Activated T-cell treated with anti-CD3 and anti-CD28 coated beads for 1 hour (primary cell): ENCODE results near the gene ABCC3.

Experiments used
- DNase-seq: peaks from one replicate; pipeline ENCODE4 v3.0.0-alpha.2; 2020; ENCODE audit warnings: low read depth

Gene ABCC3

DNA sequence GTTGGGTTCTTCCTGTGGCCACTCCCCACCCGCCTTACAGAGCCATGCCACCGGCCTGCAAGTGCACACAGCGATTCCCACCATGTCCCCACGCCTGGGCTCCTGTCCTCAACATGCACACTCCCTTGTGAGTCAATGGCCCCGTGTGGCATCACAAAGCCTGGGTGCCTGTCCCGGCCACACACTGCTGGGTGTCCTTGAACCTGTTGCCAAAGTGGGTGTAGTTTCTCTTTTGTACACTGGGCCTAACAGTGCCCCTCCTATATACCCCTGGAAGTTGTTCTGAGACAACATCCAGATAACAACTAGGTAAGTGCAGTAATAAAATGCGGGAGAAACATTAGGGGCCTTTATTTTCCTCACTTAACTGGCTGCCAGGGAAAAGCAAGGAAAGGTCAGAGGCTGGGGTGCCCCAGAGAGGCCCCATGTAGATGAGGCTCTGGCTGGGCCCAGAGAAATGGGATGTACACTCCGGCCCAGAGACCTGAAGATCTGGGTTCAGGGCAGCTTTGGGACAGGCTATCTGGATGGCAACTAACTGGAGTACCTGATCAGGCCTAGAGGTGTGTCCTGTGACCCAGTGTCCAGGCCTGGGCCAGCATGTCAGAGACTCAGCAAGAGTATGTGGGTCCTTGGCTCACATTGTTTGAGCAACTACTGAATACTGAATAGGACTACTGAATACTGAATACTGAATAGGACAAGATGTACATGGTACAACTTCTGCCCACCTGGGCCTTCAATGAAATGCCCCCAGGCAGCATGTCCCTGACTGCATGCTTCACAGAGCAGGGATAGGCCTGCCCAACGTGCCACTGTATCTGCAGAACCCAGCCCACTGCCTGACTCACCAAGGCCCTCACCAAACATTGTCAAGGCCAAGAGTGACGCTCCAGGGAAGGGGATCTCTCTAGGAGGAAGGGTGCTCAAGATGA lies 8.3 kb downstream of the ABCC3 start:
- DNase-seq, result no peak

DNA sequence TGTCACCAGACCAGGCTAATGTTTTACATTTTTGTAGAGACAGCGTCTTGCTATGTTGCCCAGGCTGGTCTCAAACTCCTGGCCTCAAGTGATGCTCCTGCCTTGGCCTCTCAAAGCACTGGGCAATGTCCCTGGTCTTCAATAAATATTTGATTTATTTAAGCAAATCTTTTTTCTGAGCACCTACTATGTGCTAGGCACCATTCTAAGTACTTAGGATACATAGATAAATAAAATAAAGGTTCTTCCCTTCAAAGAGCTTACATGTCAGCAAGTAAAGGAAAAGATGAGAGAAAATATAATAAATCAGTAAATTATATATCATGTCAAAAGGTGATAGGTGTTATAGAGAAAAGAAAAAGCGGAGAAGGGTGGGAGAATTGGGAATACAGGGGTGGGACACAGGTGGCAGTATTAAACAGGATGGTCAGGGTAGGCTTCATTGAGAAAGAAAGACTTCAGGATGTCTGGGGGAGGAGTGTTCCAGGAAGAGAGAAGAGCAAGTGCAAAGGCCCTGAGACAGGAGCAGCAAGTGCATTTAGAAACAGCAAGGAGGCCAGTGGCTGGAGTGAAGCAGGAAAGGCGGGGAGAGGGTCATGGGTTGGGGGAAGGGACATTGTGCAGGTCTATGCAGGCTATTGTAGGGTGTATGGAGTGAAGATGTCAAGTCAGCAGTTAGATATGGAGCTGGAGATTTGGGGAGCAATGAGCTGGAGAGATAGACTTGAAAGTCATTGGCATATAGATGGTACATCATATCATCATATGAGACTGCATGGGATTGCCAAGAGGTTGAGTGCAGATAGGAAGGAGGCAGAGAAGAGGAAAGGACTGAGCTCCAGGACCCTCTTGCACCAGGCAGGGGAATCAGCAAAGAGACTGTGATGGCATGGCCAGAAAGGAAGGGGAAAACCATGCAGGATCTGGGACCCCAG lies 11.3 kb downstream of the ABCC3 start:
- no peak for DNase-seq

DNA sequence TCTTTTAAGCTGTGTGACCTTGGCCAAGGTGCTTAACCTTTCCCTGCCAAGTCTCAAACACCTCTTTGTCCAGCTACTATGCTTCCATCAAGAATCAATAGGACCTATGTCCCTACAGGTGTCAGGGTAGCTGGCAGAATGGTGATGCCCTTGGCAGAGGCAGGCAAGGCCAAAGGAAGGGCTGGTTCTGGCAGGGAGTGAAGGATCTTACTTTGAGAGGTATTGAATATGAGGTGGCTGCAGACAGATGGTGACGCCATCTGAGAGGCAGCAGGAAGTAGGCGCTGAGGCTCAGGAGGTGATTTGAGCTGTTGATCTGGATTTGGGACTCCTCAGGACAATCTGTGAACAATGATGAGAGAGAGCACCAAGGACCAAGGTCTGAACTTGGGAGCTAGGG lies 12.5 kb downstream of the ABCC3 start:
- DNase-seq, result no peak

DNA sequence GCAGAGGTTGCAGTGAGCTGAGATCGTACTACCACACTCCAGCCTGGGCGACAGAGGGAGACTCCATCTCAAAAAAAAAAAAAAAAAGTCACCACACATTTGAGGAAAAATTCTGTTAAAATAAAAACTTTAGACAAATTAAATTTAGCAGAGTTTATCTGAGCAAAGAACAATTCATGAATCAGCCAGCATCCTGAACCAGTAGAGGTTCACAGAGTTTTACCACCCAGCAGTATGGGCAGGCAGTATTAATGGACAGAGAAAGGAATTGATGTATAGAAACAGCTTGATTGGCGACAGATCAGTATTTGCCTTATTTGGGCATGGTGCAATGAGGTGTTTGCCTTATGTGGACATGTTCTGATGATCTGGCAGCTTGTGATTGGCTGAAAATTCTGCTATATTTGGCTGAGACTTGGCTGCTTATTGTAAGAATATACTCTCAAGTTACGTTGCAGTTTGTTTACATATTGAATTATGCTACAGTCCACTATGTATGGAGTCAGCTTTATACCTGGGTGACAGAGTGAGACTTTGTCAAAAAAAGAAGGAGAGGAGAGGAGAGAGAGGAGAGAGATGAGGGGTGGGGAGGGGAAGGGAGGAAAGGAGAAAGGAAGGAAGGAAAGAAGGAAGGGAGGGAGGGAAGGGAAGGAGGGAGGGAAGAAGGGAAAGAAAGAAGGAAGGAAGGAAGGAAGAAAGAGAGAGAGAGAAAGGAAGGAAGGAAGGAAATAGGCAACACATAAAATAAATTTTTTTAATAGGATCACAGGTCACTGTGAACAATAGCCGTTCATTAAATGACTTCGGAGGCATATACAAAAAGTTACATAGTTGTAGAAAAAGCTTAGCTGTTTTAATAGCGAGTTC lies 14.6 kb downstream of the ABCC3 start:
- DNase-seq, result no peak

DNA sequence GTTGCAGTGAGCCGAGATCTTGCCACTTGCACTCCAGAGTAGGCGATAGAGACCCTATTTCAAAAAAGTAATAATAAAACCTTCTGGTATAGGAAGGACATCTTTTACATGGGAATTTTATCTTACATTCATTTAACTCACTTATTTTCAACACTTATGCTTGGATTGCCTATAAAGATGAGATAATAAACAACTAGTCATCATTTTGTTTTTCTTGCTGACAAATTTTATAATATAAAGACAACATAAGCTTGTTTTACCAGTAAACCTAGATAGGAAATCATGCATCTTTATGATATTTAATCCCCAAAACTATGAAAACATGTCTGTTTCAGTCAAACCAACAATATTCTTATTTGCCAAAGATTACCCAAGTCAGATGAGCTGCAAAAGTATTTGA lies 17.0 kb downstream of the ABCC3 start:
- no peak for DNase-seq

DNA sequence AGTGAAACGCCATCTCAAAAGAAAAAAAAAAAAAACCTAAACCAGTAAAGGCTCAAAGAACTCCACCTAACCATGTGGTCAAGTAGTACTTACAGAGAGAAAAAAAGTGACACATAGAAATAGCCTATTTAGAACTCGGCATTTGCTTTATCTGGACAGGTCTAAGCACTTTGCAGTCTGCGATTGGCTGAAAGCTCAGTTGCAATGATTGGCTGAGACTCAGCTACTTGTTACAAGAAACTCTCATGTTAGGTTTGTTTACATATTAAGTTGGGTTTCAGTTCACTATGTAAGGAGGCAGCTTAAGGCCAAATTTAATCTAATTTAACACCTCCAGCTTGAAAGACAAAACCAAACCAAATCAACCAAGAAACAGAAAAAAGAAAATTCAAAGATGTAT lies 19.1 kb downstream of the ABCC3 start:
- no peak for DNase-seq

DNA sequence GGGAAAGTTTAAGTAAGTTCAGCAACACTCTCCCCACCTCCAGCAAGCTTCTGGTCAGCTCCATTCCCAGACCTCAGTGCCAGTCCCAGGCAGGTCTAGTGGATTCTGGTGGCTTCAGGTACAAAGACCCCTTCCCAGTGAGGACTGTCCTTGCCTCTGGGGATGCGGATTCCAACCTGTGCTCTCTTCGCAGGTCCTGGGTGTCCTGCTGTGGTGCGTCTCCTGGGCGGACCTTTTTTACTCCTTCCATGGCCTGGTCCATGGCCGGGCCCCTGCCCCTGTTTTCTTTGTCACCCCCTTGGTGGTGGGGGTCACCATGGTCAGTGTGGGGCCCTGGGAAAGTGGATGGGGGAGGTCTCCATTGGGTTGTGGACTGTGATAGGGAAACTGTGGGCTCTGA lies 21.8 kb downstream of the ABCC3 start:
- no peak for DNase-seq

DNA sequence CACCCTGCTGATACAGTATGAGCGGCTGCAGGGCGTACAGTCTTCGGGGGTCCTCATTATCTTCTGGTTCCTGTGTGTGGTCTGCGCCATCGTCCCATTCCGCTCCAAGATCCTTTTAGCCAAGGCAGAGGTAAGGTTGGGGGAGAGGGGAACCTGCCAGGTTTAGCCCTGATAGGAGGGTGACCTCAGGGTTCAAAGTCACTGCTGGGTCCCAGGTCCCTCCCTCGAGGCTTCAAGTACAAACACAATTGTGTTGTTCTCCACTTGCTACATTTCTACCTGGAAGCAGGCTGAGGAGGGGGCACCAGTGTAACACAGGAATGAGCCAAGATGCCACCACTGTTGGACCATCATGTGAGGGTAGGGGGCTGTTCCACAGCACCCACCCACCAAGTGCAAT lies 22.4 kb downstream of the ABCC3 start:
- DNase-seq, result no peak

DNA sequence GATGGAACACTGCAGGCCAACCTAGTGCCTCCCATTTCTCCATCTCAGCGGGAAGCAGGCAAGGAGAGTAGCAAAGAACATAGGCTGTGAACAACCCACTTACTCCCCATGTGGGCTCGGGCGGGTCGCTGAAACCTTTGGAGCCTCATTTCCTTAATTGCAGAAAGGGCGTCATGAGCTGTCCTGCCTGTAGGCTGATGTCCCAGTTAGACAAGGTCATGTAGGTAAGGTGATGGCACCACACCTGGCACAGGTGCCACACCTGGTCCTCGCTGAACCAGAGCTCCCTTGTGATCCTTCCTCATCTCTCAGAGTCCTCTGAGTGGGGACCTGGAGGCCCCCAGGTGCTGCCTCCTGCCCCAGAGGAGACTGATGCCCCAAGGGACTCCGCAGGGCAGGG lies 22.9 kb downstream of the ABCC3 start:
- DNase-seq, result no peak

DNA sequence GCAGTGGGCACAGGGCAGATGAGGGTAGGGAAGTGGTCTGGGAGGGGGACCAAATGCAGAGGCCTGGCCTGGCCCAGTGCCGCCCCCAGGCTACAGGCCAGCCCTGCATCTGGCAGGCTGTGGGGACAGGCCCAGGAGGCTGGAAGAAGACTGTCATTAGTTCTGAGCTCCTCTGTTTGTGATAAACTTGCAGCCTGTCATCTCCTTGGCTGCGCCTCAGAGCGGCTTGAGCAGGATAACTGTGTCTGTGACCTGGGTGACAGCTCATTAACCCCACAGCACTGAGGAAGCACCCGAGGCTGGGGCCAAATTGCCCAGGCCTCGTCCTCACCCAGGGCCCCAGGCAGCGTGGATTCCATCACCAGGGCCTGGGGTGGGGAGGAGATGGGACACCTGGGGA lies 23.9 kb downstream of the ABCC3 start:
- no peak for DNase-seq

DNA sequence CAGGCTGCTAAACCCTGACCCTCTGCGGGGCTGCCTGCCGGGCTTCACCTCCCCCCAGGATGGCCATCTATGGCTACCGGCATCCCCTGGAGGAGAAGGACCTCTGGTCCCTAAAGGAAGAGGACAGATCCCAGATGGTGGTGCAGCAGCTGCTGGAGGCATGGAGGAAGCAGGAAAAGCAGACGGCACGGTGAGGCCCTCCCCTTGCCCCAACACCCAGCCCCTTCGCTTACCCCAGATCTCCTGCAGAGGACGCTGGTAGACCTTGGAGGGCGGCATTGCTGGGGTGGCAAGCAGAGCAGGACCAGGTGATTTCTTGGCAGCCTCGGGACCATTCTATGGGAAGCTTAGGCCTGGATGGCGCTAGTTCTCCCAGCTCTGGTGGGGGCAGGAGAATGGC lies 24.5 kb downstream of the ABCC3 start:
- DNase-seq, result no peak

DNA sequence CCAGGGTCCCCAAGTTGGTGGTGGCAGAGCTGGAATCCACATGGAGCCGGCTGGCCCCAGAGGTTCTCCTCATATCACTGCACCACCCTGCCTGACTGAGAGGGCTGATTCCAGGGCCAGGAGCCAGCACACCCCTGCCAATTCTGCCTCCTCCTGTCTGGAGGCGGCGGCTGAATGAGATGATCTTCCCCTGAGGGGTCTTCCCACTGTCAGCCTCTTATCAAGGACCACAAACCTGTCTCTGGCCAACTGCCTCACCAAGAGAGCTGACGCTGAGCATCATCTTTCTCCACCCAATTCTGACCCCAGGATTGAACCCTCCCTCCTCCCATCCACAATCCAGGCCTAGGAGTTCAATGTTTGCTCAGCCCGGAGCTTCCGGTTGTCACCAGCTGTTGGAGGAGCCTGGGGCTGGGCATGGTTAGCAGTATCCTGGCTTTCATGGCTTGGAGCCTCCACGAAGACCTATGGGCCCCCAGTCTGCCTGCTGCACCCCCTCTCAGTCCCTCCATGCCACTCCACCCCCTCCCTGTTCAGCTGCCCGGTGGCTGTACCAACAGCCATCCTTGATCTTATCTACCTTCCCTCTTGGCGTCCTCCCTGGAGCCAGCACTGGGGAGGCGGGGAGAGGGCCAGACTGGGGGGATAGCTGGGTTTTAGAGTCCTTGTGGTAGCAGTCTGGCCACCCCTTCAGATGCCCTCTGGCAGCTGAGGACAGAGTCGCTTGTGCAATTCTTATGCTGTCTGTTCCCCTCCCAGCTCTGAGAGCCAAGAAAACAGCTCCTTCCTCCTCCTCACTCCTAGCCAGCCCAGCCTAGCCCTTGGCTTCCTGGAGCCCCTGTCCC lies 25.6 kb downstream of the ABCC3 start:
- DNase-seq, result no peak

DNA sequence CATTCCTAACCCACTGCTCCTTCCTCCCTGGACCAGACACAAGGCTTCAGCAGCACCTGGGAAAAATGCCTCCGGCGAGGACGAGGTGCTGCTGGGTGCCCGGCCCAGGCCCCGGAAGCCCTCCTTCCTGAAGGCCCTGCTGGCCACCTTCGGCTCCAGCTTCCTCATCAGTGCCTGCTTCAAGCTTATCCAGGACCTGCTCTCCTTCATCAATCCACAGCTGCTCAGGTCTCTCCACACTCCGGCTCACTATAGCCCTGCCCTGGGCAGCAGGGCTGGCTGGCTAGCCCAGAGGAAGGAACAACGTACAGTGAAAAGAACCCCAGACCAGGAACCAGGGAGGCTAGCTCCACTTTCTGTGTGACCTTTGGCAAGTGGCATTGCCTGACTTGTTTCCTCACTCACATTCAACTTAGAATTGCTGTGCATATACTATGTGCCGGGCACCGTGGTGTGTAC lies 26.2 kb downstream of the ABCC3 start:
- no peak for DNase-seq

DNA sequence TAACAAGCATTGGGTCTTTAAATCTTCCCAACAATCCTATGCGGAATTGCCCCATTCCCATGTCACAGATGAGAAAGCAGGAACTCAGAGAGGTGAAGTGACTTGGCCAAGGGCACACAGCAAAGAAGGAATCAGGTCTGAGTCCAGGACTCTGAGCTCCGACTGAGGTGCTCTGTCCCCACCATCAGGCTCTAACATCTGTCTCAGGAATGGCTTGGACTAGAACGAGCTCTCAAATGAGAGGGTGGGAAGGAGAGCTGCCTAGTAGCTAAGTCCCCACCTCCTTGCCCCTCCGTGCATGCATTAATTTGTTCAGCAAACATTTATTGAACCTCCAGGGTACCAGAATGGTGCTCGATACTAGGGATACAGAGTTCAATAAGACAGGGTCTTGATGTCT lies 26.7 kb downstream of the ABCC3 start:
- no peak for DNase-seq

DNA sequence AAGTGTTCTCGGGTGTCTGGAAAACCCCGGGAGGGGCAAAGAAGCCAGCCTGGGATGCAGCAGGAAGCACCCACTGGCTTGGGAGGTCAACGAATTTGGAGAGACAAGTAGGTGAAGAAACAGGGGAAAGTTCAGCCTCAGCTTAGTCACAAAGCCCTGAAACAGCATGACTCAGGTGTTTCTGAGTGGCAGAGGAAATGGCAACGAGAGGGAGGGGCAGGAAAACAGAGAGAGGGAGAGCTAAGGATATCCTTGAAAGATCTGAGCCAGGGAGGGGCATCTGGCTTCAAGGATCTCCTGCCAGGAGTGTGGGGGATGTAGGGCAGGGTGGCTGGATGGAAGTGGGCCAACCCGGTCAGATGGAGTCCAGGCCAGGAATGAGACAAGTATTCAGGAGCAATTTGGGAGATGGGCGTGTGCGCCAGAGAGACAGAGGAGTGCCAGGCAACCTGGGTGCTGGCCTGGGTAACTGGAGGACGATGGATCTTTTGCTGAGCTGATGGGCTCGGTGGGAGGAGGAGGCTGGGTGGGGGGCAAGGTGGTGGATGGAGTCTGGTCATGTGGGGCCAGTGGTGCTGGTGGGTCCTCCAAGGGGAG lies 27.2 kb downstream of the ABCC3 start:
- no peak for DNase-seq

DNA sequence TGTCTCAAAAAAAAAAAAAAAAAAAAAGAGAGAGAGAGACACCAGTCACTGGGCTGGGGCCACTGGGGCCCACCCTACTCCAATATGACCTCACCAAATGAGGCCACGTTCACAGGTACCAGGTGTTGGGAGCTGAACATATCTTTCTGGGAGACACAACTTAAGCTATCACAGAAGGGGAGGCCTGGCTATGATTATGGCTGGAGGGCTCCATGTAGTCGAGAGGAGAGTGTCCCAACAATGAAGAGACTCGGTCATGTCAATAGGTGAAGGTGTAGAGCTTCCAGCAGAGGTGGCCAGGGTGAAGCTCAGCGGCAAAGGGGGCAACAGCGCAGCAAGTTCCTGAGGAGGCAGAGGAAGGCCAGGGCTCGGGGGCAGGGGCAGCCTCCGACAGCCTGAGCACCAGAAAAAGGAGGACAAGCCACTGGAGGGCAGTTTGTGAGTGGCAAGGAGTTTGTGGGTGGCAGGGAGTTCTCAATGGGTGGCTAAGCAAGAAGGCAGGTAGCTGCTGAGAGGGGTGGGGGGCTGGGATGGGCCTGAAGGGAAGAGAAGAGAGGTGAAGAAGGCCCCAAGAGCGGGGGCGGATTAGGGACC lies 28.0 kb downstream of the ABCC3 start:
- DNase-seq, result no peak

DNA sequence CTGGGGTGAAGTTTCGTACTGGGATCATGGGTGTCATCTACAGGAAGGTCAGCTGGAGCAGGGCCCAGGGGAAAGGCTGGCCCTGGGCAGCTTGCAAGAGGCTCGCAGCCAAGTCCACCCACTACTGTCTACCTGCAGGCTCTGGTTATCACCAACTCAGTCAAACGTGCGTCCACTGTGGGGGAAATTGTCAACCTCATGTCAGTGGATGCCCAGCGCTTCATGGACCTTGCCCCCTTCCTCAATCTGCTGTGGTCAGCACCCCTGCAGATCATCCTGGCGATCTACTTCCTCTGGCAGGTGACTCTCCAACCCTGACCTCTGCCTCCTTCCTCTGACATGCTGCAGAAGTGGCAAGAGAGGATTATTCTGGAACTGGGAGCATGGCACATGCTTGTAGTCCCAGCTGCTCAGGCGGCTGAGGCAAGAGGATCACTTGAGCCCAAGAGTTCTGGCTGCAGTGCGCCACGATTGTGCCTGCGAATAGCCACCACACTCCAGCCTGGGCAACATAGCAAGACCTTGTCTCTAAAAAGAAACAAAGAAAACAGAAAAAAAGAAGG lies 29.2 kb downstream of the ABCC3 start:
- DNase-seq, result no peak

DNA sequence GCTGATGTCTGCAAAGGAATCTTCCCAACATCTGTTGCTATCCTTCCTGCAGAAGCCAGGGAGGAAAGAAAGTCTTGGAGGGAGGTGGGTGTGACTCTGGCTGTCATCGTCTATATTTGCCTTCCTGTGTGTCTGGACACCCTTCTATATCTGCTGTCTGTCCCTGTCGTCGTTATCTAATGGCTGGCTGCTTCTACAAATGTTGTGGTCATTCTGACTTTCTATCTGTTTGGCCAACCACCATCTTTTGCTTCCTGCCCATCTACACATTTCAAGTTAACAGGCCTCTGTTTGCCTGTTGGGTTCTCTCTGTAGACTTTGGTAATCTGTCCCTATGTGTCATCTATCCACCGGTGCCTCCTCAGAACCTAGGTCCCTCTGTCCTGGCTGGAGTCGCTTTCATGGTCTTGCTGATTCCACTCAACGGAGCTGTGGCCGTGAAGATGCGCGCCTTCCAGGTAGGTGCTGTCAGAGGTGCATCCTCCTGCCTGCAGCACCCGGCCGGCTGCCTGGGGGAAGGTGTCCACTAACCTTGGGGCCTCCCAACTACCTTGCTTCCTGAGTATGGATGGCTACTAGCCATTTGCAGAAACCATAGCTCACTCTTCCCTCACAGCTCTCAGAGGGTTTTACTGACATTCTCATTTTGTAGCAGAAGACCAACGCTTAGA lies 30.2 kb downstream of the ABCC3 start:
- no peak for DNase-seq

DNA sequence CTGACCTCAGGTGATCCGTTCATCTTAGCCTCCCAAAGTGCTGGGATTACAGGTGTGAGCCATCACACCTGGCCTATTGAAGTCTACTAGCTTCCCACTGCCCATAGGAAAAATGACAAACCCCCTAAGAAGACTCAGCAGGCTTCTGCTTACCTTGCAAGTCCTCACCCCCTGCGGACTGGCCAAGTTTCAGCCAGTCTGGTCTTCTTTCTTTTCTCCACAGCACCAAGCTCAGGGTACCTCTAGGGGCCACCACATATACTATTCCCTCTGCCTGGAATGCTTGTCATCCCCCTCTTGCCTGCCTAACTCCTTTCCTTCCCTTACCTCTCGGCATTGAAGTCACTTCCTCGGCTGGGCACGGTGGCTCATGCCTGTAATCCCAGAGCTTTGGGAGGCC lies 31.2 kb downstream of the ABCC3 start:
- DNase-seq, result no peak
